GM18858 (cell line): ENCODE data around the gene C1orf174.
A peak's percentile ranks its signal among the peaks of the same experiment; 100 is the strongest.

Source experiments
- ATAC-seq: cut with Tn5 transposase; IDR thresholded peaks from one replicate; pipeline ENCODE4 v1.9.1; 2021; ENCODE audit not compliant: unreplicated experiment

The C1orf174 gene

DNA sequence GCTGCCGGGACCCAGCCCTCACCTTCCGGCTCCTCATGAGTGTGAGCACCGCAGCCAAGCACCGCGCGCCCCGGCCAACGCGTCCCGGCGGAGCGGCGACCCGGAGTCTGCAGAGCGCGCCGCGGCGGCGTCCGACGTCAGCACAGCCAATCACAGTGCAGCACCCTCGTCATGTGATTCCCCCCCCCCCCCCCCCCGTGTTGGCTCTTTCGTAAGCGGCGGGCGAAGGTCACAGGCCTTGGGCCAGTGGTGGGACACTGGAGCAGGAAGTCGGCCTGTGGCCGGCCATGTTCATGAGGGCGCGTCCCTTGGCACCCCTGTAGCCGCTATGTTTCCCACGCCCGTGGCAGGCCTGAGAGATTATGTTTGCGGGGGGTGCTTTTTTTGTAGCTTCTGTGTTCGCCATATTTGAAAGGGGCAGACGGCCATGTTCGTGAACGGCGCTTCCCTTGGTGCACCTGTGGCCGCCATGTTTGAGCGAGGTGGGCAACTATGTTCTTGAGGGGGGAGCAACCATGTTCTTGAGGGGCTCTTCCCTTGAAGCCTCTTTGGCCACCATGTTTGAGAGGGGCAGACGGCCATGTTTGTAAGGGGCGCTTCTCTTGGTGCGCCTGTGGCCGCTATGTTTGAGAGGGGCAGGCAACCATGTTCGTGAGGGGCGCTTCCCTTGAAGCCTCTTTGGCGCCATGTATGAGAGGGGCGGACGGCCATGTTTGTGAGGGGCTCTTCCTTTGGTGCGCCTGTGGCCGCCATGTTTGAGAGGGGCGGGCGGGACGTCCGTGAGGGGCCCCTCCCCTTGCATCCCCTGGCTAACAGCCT lies at the start of gene C1orf174:
Gene C1orf174 (minus strand): TSS at position 123 of the 819 bp plus-strand sequence. CDS start 86 bp downstream, at position 37.
- ATAC-seq, result peak; percentile 53

DNA sequence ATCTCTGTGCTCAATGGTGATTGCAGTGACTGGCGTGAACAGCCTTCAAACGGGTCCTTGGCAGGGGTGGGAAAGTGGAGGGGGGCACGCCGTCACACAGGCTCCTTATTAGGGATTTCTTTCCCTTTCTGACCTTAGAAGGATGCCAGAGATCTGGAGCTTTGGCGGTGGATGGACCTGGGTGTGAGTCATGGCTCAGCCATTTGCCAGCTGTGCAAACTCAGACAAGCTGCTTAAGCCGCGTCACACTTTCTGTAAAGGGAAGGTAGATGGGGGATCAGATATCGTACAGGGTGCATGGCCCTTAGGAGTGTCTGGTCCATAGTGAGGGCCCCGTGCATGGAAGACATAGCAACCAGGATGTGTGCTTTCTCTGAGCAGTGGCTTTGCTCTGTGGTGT lies 48.3 kb upstream of the C1orf174 start:
- ATAC-seq, result no peak

DNA sequence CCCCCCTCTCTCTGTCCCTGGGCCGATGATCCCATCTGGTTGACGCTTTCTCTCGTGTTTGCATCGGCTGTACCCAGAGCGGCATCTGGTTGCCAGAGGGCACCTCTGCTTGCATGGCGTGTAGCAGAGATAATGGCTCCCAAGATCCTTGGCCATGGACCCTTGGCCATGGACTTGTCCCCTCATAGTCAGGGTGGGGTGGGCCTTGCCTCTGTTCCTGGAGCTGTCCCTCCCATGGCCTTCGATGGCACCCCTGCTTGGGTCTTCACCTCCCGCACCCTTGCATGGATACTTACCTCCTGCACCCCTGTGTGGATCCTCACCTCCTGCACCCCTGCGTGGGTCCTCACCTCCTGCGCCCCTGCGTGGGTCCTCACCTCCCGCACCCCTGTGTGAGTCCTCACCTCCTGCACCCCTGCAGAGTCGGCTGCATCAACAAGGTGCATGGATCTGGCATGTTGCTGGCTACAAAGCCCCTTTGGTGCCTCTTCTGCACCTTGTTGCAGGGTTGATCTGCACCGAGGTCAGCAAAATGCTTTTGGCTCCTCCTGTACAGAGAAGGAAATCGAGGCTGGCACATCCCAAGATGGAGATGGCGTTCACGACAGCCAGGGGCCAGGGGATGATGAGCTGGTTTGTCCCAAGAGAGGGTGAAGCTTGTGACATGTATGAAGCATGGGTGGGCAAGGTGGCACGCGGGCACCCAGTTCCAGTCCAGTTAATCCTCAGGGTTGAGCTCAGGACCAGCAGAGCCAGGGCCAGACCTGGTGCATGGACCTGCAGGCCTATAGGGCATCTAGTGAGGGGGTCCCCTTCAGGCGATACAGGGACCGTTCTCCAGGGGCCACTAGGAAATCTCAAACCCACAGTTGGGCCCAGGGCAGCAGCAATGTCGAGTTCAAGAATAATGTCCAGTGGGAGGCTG lies 46.1 kb upstream of the C1orf174 start:
- ATAC-seq, result no peak

DNA sequence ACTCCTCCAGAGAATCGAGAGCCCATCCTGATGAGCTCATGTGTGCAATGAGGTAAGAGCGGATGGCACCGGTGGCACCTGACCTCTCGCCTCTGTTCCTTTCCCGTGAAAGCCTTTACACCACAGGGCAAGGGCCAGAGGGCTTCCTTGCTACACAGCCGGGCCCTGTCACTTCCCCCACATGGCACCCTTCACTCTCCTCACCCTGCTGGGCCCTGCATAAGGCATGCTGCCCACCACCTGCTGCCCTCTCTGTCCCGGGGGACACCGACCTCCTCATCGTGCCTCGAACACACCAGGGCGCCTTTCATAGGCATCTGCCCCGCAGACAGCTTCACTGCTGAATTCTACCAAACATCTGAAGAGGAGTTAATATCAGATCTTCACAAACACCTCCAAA lies 45.1 kb upstream of the C1orf174 start:
- no peak for ATAC-seq

DNA sequence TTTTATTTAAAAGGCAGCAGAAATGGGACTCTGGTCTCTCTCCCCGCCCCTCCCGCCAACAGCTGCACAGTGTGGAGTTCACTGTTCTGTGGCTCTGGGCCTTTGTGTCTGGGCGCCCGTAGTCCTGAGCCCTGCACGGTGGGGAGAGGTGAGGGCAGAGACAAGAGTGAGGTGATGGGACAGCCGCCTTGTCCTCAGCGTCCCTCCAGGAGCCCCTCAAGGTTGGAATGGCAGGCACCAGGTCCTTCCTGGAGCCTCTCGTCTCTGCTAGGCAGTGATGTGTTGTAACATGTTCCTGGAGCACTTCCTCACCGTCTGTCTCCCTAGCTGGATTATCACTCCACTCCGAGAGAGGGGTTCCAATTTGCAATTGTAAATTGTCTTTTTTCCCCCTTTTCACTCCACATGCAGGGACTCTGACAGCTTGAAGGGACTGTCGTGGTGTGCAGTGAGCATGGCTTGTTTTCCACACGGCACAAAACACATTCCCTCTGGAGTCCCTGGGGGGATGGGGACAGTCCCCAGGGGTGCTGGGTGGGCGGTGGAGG lies 44.6 kb upstream of the C1orf174 start:
- no peak for ATAC-seq

DNA sequence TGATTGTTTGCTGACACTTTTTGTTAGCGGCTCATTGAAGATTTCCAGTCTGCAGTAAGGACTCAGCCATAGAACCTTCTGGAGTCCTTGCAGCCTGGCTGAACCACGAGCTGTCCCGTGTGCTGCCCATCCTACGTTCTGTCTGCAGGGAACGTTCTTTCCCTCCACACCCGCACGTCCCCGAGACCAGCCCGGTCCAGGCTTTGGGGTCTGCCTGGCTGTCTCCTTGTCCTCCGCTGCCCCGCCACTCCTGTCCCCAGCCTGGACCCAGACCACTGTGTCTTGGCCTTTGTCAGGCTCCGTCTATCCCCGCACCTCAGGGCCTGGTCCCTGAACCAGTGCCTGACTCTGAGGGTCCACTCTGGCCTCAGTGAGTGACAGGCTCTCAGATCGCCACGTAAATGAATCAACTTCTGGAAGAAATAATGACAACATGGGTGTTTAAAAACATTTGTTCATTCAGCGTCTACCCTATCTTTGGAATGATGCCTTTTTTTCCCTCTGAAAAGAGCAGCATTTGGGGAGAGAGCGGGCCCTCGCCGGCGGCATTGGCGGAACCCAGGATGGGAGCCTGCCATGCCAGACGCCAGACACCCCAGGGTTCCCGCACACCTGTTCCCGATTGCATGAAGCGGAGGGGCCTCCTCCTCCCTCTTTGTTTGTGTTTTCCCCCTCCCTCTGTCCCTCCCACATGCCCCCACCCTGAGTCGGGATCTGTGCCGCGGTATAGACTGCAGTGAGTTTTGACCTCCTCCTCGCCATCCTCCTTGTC lies 43.9 kb upstream of the C1orf174 start:
- ATAC-seq, result no peak

DNA sequence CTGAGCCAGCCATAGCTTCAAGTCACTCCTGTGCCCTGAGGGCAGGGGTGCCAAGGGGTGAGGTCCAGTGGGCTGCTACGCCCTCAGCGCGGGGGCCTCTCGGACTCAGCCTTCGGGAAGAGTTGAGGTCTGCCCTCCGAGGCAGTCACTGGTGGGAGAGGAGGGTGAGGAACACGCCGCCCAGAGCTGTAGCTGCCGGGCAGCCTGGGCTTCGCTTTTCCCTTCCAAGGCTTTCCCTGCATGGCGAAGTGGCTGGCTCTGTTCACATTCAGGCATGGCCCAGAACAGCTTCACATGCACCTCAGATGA lies 43.0 kb upstream of the C1orf174 start:
- ATAC-seq, result no peak

DNA sequence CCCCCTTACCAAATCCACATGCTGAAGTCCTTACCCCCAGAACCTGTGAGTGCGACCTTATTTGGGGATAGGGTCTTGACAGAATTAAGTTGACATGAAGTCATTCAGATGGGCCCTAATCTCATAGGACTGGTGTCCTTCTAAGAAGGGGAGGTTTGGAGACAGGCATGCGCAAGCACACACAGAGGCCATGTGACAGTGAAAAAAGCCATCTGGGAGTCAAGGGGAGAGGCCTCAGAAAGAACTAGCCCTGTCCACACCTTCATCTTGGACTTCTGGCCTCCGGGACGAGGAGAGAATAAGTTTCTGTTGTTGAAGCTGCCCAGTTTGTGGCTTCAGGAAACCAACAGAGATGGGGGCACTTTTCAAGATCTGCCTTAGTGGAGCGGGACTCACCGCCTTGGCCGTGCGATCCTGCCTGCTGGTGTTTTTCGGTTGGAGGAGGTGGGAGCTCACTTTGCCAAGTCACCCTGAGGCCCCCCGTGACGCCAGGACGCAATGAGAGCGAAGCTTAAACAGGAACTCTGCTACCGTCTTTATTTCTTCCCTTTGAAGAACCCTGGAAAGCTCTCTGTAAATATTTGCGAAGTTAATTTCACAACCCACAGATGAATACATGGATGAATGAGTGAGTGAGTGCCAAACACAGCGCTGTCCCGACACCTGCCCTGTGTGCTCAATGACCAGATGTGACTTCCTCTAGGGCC lies 42.5 kb upstream of the C1orf174 start:
- ATAC-seq, result no peak

DNA sequence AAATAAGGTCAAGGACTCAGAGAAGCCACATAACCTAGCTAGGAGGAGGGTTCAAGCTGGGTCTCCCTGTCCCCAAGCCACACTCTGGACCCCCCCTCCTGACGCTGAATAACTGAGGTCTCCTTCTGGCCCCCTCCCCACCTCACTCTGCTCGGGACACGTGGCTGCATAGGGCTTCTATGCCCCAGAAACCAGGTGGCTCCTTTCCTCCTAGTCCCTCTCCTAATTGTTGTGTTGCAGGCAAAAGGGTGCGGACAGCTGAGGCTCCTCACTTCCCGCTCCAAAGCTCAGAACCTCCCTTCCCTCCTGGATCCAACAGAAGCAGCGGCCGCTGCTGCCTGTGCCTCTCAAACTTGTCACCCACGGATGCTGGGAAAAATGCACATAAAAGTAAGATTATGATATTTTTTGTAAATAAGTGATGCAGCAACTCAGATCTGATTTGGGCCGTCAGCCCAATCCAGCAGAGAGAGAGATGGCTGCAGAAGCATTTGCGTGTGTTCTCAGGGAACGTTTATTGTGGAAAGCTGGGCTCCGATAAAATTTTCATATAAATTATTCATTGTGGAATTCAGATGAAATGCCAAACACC lies 40.8 kb upstream of the C1orf174 start:
- ATAC-seq, result no peak

DNA sequence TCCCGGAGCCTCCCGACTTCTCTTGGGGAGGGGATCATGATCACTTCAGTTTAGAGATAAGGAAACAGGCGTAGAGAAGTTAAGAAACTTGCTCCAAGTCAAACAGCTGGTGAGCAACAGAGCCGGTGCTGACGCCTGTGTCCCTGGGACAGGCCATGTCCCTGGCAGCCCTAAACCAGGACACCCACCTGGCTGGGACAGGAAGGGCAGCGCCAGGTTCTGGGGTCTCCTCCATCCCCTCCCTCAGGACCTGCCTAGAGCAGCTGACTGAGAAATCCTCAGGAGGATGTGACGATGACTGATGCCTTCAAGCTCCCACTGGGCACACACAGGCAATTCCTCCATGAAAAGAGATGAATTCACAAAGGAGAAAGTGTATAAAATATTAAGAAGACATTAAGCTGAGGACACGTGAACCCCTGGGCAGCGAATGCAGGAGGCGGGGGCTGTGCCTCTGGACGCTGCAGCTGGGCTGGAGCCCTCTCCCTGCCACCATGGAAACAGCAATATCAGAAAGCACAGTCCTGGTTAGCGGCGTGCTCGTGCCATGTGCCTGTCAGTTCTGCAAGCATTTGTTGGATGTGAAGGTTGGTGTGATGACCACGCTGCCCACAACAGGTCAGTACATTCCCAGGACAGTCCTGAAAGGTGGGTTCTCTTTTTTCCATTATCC lies 40.1 kb upstream of the C1orf174 start:
- ATAC-seq, result no peak

DNA sequence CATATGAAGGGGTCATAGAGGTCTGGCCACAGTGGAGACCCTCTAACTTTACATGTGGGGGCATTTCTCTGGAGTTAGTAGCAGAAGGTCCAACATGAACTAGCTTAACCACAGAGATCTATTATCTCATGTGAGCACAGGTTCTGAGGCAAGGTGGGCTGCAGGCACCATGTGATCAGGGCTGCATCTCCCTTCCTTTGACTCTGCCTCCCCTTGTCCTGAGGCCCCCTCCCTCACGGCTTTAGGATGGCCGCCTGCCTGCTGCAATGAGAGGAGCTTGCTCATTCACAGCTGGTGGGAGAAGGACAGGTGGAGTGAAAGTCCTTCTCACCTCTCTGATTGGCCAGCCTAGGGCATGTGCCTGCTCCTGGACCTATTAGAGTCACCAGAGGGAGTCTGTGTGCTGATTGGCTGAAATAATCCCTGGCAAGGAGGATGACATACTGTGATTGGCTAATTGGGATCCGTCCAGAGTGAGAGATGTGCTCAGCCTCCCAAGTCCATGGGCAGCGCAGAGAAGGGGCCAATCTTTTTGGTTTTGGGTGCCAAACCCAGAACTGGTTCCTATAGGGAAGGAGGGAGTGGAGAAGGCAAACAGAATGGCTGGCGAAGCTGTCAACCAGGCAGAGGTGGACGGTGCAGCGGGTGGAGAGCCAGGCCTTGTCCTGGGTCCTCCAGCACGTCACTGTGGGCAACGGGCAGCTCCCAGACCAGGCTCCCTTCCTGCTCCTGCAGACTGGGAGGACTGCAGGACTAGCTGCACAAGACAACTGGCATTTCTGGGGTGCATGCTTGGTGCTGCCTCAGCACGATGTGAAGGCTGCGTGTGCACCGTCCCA lies 39.4 kb upstream of the C1orf174 start:
- ATAC-seq, result no peak

DNA sequence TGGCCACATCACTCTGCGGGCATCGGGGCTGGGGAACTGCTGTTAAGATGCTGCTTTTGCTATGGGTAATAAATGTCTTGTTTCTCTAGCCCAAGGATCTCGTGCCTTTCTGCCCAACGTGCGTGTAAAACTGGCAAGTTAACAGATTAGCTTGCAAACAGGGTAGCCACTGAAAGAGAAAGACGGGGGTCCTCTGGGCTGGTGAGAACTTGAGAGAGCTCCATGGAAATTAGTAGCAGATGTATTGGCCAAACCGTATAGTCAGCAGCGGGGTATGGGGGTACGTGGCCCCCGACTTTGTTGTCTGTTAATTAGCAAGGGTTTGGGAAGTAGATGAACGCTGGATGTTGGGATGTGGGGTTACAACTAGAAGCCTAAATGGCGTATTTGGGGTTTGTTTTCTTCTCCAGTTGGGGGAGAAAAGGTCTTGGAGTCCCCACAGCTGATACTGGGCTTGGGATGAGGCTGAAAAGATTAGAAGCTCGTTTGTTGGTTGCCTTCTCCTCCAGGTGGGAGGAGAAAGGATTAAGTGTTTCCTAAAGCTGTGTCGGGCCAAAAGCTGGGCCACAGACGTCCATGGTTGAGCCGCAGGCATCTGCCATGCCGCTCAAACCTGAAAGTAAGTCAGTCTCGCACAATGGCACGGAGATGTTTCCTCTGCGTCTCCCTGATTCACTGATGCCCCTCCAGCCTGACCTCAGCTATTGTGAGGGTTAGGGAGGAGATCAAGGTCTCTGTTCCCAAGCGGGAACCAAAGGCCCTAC lies 32.3 kb upstream of the C1orf174 start:
- no peak for ATAC-seq

DNA sequence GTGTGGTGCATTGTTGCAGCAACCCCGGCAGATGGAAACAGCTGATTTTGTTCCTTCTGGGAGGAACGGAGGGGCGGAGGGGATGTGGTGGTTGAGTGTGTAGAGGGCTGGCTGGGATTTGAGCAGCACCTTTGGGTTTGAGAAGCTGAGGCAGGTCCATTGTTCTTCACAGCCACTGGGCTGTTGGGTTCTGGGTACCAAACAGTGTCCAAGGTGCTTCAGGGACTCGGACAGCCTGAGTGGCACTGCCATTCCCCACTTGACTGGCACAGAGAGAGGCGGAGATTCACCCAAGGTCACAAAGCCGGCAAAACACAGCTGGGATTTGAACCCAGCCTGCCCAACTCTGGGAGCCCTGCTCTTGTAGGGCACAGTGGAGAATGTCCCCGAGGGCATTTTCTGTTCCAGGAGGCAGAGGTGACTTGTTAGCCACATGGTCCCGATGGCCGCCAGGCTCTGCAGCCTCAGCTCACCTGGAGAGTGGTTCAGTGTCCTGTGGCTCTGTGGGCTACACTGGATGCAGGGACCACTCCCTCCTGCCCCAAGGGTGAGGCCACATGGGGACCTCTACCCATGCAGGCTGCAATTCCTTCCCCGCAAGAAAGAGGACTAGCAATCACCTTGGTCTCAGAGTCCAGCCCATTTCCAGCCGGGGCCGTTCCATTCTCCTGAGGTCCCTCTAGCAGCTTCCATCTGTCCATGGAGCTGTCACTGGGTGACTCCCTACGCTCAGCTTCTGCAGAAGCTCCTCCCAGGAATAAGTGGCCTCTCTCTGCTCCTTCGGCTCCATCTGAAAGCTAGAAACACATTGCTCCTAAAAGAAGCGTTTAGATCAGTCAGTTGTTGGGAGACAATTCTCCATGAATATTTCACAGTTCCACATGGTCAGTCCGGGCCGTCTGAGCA lies 31.2 kb upstream of the C1orf174 start:
- no peak for ATAC-seq

DNA sequence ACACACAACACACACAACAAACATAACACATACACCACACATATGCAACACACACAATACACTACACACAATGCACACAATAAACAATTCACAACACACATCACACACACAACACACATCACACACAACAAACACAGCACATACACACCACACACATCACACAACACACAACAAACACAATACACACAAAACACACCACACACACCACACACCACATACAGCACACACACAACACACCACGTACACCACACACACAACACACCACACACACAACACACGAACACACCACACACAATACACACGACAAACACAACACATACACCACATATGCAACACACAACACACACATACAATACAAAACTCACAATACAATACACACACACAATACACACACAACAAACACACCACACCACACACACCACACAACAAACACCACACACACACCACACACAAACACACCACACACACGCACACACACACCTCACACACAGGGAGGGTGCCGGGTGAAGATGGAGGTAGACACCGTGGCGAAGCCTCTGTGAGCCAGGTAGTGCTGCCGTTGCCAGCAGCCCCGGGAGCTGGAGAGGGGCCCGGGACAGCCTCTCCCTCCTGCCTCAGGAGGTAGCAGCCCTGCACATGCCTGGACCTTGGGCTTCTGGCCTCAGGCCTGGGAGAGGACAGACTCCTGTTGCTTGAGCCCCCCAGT lies 30.4 kb upstream of the C1orf174 start:
- no peak for ATAC-seq

DNA sequence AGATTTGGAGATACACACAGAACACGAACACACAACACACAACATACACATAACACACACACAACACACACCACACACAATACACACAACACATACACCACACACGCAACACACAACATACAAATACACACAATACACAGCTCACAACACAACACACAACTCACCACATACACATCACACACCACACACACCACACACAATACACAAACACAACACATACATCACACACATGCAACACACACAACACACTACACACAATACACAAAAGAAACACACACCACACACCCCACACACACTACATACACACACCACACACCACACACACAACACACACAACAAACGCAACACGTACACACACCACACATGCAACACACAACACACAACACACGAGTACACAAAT lies 29.1 kb upstream of the C1orf174 start:
- ATAC-seq, result no peak

DNA sequence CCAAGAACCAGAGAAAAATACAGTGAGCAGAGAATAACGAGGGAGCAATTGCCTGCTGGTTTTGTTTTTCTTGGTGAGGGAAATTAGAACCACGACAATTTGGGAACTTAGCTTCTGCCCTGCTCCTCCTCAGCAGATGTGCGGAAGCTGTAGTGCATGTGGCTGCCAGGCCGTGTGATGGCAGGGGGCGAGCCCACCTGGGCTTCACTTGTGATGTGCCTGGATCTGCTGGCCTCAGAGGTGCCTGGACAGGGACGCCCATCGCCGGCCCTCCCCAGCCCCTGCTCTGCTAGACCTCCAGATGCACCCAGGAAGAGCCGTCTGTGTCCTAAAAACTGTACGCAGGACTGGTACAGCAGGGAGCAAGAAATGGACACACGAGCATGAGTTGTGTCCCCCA lies 28.5 kb upstream of the C1orf174 start:
- ATAC-seq, result no peak
